HG03460 (cell line): ENCODE data around the gene HMGB4.

Experiments used
- ATAC-seq: cut with Tn5 transposase; IDR thresholded peaks from one replicate; pipeline ENCODE4 v1.9.1; 2021; ENCODE audit not compliant: unreplicated experiment

Gene HMGB4

DNA sequence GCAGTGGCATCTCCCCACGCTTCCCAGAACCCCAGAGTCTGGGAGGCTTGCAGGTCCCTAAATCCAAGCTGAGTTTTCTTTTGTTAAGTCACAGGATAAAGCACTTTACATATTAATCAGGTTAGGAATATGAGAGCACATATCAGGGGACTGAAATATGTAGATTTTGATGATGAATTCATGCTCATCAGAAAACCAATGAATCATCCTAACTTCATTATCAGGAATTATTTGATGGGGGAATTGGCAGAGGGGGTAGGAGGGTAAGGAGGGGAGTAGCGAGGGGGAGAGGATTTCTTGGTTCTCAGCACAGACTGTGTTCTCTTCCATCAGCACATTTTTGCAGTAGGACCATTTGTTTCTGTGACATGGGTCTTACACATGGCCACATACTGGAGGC, 32.1 kb downstream of the HMGB4 start:
- ATAC-seq: no peak

DNA sequence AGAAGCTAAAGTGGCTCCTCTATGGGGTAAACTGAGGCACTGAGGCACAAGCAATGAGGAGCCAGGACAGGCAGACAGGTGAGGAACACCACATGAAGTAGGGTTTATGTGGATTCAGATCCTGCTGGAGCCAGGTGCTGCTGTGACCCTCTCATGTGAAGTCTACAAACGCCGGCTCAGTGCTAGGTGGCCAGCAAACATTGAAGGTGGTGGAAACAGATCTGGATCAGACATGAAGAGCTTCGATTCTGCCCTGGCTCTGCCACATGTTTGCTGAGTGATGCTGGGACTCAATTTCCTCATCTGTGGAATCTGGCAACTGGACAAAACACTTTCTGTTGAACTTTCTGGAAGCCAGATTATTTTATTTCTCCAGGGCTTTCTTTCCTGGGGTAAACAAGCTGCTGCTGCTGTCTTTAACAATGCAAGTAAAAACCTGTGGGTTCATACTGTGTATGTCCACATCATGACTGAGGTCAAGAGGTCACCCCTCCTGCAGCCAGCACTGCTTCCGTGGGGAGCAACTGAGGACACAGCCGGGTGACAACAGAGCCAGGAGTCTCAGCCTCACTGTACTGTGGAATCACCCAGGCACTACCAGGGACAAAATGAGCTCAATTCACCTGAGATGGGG, 33.3 kb downstream of the HMGB4 start:
- no peak for ATAC-seq

DNA sequence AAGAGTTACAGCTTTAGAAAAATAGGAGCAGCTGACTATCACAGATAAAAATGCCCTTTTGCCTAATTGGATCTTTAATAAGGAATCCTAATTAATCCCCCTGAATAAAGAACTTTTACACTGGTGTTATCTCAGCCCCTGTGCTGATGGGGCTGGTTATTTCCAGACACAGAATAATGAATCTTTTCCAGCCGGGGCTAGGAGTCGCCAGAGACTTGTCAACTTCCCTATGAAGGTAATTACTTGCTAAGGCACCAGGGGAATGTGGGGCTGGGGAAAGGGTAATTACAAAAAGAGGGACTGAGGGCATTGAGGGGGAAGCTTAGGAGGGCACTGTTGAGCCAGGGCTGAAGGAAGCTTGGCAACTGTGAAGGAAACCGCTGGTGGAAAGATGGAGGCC, 34.5 kb downstream of the HMGB4 start:
- no peak for ATAC-seq

DNA sequence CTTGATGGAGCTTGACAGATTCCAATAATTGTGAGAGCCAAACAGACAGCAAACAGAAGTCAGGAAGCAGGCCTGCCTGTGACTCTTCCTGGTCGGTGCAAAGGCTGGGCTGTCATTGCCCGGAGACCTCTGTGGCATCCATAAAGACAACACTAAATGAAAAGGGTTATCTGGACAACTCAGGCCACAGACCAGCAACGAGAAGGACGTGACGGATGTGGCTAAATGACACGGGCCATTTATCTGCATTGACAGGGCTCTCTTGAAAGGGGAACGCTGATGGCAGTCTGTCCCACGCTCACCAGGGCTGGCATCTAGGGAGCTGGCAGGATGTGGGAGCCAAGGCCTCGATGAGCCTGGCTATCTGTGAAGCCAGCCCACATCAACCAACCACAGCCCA, 35.0 kb downstream of the HMGB4 start:
- ATAC-seq: no peak

DNA sequence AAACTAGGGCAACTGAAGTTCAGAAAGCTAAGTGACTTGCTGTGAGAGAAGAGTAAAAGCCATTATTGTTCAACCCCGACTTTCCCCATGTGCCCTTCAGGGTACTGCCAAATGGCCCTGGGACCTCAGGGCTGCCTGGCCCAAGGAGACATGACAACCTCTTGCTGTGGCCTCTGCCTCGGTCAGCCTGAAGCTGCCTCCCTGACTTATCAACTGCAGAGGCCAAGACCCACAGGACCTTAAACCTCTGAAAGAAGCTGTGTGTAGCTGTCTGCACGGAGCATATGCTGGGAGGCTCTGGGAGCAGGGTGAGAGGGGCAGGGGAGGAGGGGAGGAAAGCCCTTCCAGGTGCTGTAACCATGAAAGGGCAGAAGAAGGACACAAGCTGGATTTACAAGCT, 35.9 kb downstream of the HMGB4 start:
- no peak for ATAC-seq

DNA sequence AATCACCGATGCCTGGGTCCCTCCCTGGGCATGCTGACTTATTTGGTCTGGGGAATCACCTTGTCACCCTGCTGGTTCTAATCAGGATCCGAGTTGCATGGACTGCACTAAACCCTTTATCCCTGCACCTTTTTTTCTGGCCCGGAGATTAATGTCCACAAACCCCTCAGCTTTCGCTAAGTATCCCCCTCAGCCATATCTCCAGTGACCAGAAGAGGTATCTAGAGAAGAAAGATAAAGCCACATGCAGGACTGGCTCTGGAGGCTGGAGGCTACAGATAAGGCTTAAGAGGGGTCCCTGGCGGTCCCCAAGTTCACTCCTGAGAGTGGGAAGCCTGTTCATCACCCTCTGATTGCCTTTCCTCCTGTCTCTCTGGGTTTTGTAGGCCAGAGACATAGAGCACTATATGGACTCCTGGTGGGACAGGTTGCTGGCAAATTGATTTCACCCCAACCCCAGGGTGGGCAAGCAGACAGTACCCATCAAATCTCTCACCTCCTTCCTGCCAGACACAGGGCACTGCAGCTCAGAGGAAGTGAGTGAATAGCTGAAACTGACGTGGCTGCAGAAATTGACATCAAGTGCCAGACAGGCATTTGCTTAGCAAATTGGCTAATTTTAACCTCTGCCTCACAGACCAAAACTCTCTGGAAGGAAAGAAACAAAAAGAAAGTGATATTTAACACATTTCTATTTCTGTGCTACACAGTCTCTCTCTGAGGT, 38.8 kb downstream of the HMGB4 start:
- ATAC-seq: peak; percentile 73

DNA sequence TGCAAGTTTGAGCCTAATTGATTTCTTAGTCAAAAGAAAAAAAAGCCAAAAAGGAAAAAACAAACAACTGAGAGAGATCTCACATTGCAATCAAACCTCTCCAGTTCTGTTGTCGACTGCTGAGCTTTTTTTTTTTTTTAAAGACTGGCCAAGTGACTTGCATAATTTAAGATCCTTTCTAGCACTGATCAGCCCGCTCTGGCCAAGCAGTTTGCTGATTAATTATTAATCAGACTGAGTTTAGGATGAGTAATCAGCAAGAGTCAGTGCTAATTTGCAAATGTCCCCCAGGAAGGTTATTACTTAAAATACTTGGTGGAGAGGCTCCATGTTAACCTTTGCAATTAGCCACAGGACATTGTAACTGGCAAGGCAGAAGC, 39.3 kb downstream of the HMGB4 start:
- ATAC-seq: peak; percentile 72

DNA sequence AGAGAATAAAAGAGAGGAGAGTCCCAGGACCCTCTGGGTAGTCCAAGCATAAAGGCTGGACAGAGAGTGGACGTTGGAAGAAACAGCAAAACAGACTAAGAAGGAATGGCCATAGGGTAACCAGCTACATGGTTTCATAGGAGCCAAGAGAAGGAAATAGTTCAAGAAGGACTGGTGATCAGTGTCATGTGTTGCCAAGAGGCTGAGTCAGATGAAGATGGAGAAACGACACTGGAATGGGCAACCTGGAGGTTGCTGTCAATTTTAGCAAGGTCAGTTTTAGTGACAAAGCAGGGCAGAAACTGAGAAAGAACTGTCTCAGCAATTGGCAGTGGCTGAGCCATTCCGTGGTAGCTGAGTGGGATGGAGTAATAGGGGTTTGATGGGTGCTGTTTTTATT, 41.4 kb downstream of the HMGB4 start:
- ATAC-seq: no peak

DNA sequence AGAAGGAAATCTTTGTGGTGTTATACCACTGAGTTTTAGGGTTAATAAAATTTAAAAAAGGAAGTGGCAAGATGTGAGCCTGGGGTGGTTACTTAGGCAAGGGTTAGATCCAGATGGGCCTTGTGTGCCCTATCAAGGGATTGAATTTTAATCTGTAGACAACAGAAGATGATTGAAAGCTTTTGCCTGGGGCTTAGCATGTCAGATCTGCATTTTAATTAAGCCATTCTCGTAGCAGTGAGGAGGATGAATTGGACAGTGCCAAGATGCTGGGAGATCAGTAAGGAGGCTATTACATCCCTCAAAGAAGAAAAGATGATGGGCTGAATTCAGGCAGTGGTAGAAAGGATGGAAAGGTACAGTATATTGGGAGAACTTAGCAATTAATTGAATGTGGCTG, 42.3 kb downstream of the HMGB4 start:
- ATAC-seq: no peak

DNA sequence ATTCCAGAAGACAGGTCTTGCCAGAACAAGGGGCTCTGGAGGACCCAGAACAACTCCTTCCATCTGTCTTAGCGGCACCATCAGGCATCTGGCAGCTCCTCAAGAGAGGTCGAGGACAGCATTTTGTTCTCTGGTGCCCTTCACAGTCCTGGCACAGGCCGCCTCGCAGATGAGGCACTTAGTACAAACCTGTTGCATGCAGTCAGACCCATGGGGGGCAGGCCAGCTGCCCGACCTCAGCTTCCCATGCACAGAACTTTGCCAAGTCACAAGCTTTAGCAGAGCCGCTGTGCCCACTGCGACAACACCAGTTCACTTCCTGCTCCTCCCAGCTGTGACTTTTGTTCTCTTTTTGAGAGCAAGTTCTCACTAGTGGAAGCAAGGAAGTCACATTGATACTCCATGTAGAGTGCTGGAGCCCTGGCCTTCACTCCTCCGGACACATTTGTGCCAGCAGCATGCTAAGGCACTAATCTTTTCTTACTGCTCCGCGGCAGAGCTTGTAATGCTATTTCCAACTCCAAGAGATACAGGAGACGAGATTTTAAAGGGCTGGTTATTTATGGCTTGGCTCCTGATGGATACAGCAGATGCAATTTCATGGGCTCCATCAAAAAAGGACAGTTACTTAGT, 44.6 kb downstream of the HMGB4 start:
- ATAC-seq: no peak
